Esophagus (tissue), 2 donors: ENCODE measurements around the gene SPACA6. TPM values are rescaled to one million over a fixed set of nuclear protein-coding genes. Genes with fewer than 3 reads are reported as not detected.

Source experiments
- H3K27ac ChIP-seq, 2 donors: one replicate each; pipeline ENCODE4 v1.5.1; 2013; ENCODE audit warnings: low read depth in 2 of 2, mild to moderate bottlenecking in 2 of 2, inconsistent platforms in 1 of 2, low read length in 1 of 2, moderate library complexity in 1 of 2
- H3K27me3 ChIP-seq, 2 donors: one replicate each; pipeline ENCODE4 v1.6.1; 2013; ENCODE audit warnings: low read length in 2 of 2, control low read depth in 1 of 2, mild to moderate bottlenecking in 1 of 2; ENCODE audit not compliant: insufficient read depth in 2 of 2, control insufficient read depth in 1 of 2
- H3K36me3 ChIP-seq, 2 donors: one replicate each; pipeline ENCODE4 v1.6.1; 2013; ENCODE audit warnings: low read length in 1 of 2; ENCODE audit not compliant: control insufficient read depth in 2 of 2, insufficient read depth in 2 of 2
- H3K4me1 ChIP-seq, 2 donors: one replicate each; pipeline ENCODE4 v1.6.1; 2013; ENCODE audit warnings: low read length in 1 of 2; ENCODE audit not compliant: control insufficient read depth in 2 of 2, insufficient read depth in 2 of 2
- H3K4me3 ChIP-seq, 2 donors: one replicate each; pipeline ENCODE4 v1.5.1; 2013; ENCODE audit warnings: low read length in 2 of 2, mild to moderate bottlenecking in 2 of 2, low read depth in 1 of 2, moderate library complexity in 1 of 2
- H3K9me3 ChIP-seq, 2 donors: one replicate each; pipeline ENCODE4 v1.6.1; 2013; ENCODE audit warnings: mild to moderate bottlenecking in 2 of 2, low read depth in 1 of 2, low read length in 1 of 2, moderate library complexity in 1 of 2; ENCODE audit not compliant: control insufficient read depth in 2 of 2, insufficient read depth in 1 of 2
- WGBS, 2 donors: extraction: QIAGEN DNeasy Blood & Tissue Kit; methylation state at CpG; one replicate each; pipeline ENCODE4 v1.1.7; 2013; 5-methylcytosine and 5-hydroxymethylcytosine counted together
- polyA plus RNA-seq, 2 donors: library from polyadenylated mRNA; stranded (reverse); fragments of 200-250 nt; gene quantifications; one replicate each; pipeline ENCODE4 v1.2.3, GENCODE V29; 2013
- donor health status: healthy with polysubstance abuse.
- donor health status: Bipolar disorder and iron deficiency.

Gene SPACA6
- polyA plus RNA-seq, 2 donors: 4.4 to 14.0 TPM

DNA sequence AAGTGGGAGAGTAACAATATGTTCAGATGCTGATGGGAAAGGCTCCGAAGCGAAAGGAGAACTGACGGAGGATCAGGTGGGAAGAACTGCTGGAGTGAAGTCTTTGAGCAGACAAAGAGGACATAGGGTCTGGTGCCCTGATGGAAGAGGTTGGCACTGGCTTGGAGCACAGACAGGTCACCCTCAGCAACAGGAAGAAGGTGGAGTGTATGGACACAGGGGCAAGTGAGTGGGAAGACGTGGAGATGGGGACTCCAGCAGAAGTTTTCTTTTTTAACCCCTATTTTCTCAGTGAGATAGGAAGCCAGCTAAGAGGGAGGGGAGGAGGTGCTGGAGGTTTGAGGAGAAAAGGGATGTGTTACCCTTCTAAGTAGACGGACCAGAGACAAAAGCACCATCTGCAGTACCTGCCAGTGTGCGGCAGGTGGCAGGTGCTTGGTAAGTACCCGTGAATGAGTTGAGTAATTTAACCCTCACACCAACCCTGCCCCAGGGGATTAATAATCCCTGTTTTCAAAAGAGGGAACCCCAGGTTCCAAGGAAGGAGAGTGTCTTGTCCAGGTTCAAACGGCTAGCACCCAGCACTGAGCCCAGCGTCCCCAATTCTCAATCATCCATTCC lies 19.4 kb downstream of the SPACA6 start:
- no peaks in the 10 kb centered on the region for H3K36me3 ChIP-seq
- peaks cover 0 to 3% of the 10 kb centered on the region in 2 donors for H3K4me1 ChIP-seq
- 37 to 41% methylated on average over 9 of the region's 9 CpGs for WGBS, 2 donors
- H3K27ac ChIP-seq: no peak overlapping the region
- no peak overlapping the region for H3K4me3 ChIP-seq
- H3K27me3 ChIP-seq: no peaks in the 10 kb centered on the region
- H3K9me3 ChIP-seq: no peaks in the 10 kb centered on the region

DNA sequence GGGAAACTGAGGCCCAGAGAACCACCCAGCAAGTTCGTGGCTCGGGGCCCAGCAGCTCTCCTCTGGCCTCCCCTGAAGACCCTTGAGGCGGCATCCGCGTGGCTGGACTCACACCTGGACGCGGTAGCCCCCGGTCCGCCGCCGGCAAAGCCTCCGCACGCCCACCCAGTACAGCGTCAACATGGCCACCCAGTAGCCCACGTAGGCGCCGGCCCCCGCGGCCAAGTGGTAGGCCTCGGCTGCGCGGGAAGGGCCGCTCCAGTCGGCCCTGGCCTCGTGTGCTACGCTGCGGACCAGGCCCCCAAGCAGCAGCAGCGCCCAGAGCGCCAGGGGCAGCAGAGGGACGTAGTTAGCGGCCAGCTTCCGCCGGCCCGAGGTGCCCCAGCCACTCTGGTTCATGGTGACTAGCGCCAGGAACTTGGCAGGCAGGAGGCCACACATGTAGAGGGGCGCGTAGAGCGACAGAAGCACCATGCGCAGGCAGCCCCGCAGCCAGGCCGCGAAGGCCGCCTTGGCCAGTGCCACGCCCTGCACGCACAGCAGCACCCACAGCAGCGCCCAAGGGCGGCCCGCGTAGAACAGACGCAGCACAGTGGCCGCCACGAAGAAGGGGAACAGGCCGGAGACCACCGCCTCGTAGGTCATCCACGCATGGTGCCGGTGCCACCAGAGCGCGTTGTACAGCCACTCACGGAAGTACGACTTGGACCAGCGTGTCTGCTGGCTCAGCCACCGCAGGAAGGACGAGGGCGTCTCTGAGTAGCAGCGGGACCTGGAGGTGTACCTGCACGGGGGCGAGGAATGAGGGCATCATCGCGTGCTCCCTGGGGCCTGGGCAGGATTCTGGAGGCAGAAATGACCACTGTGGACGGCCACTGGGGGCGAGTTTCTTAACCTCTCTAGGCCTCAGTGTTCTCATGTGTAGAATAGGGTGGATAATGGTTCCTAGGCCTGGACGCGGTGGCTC lies 20.5 kb downstream of the SPACA6 start:
- 91 to 92% methylated on average over 74 of the region's 74 CpGs for WGBS, 2 donors
- Histone ChIP-seq H3K9me3 (no peaks in the 10 kb centered on the region), H3K27me3 (no peaks in the 10 kb centered on the region), H3K36me3 (no peaks in the 10 kb centered on the region), H3K4me1 (peaks cover 0 to 3% of the 10 kb centered on the region in 2 donors), H3K27ac (no peak overlapping the region), H3K4me3 (no peak overlapping the region)

GRCh38 chr19:51714848-51715247 lies 21.7 kb downstream of the SPACA6 start:
- WGBS, 2 donors: 46 to 54% methylated on average over 3 of the region's 3 CpGs
- H3K4me1 ChIP-seq: peaks cover 0 to 5% of the 10 kb centered on the region in 2 donors
- H3K27ac ChIP-seq: no peak overlapping the region
- H3K4me3 ChIP-seq: no peak overlapping the region
- H3K36me3 ChIP-seq: no peaks in the 10 kb centered on the region
- H3K9me3 ChIP-seq: peaks cover 0 to 6% of the 10 kb centered on the region in 2 donors
- peaks cover 0 to 7% of the 10 kb centered on the region in 2 donors for H3K27me3 ChIP-seq

GRCh38 chr19:51715850-51716249 lies 22.7 kb downstream of the SPACA6 start:
- H3K4me3 ChIP-seq: no peak overlapping the region
- peaks cover 0 to 5% of the 10 kb centered on the region in 2 donors for H3K4me1 ChIP-seq
- H3K36me3 ChIP-seq: no peaks in the 10 kb centered on the region
- 81 to 84% methylated on average over 3 of the region's 3 CpGs for WGBS, 2 donors
- H3K27ac ChIP-seq: no peak overlapping the region
- peaks cover 0 to 6% of the 10 kb centered on the region in 2 donors for H3K9me3 ChIP-seq
- peaks cover 0 to 14% of the 10 kb centered on the region in 2 donors for H3K27me3 ChIP-seq

- 81 to 86% methylated on average over 11 of the region's 11 CpGs for WGBS, 2 donors
- Histone ChIP-seq H3K36me3 (no peaks in the 10 kb centered on the region), H3K27ac (no peak overlapping the region), H3K27me3 (peaks cover 0 to 14% of the 10 kb centered on the region in 2 donors), H3K9me3 (peaks cover 0 to 6% of the 10 kb centered on the region in 2 donors), H3K4me3 (no peak overlapping the region), H3K4me1 (peaks cover 0 to 5% of the 10 kb centered on the region in 2 donors)
Measured at GRCh38 chr19:51716925-51717324, 23.8 kb downstream of the SPACA6 start.

DNA sequence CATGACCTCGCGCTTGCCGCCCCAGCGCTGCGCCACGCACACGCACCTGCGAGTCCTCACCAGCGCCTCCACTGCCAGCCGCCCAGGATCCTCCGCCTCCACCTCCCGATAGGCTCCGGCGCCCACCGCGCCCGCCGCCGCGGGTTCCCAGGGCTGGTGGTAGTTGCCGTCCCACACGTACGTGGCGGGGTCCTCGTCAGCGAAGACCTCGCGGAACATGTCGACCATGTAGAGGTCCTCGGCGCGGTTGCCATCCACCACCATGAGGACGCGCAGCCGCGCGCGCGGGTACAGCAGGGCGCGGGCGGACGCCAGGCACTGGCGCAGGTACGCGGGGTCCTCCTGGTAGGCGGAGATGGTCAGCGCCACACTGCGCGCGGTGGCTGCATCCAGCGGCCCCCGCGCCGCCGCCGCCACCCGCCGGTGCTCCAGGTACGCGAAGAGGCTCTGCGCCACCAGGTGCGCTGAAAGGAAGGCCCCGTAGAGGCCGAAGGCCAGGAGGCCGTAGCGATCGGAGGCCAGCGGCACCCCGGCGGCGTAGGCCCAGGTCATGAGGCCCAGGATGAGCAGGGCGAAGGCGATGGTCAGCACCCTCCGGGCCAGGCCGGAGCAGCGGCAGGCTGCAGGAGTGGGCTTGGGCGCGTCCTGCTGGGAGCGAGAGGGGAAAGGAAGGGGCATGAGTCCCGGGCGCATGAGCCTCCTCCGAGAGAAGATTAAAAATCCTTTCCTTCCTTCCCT lies 26.3 kb downstream of the SPACA6 start:
- 4 to 9% methylated on average over 78 to 83 of the region's 83 CpGs for WGBS, 2 donors
- Histone ChIP-seq H3K4me3 (peak overlapping the region in 1 of 2 donors; percentile 13), H3K36me3 (no peaks in the 10 kb centered on the region), H3K27ac (no peak overlapping the region), H3K27me3 (peaks cover 0 to 14% of the 10 kb centered on the region in 2 donors), H3K4me1 (peaks cover 0 to 3% of the 10 kb centered on the region in 2 donors), H3K9me3 (peaks cover 0 to 6% of the 10 kb centered on the region in 2 donors)

DNA sequence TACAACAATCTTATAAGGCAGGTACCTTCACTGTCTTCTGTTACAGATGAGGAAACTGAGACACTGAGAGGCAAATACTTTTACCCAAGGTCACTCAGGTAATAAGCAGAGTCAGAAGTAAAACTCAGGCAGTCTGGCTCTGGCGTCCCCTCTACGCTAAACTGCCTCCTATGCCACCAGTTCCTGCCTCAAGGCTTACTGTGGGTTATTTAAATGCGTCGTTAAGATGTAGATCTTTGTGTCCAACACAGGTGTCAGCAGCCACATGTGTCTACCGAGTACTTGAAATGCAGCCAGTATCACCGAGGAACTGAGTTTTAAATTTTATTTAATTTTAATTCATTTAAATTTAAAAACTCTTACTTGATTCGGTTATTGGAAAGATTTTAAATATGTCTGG lies 28.8 kb downstream of the SPACA6 start:
- no peak overlapping the region for H3K27ac ChIP-seq
- H3K4me3 ChIP-seq: no peak overlapping the region
- peaks cover 0 to 20% of the 10 kb centered on the region in 2 donors for H3K27me3 ChIP-seq
- peaks cover 0 to 11% of the 10 kb centered on the region in 2 donors for H3K4me1 ChIP-seq
- no peaks in the 10 kb centered on the region for H3K36me3 ChIP-seq
- 79 to 80% methylated on average over 7 of the region's 7 CpGs for WGBS, 2 donors
- H3K9me3 ChIP-seq: peaks cover 0 to 6% of the 10 kb centered on the region in 2 donors

- H3K27me3 ChIP-seq: peaks cover 0 to 20% of the 10 kb centered on the region in 2 donors
- H3K4me1 ChIP-seq: peaks cover 0 to 11% of the 10 kb centered on the region in 2 donors
- no peak overlapping the region for H3K27ac ChIP-seq
- H3K9me3 ChIP-seq: peaks cover 0 to 6% of the 10 kb centered on the region in 2 donors
- H3K36me3 ChIP-seq: no peaks in the 10 kb centered on the region
- WGBS, 2 donors: 52 to 63% methylated on average over 2 of the region's 2 CpGs
- H3K4me3 ChIP-seq: no peak overlapping the region
Measured at GRCh38 chr19:51722492-51722891, 29.4 kb downstream of the SPACA6 start.

DNA sequence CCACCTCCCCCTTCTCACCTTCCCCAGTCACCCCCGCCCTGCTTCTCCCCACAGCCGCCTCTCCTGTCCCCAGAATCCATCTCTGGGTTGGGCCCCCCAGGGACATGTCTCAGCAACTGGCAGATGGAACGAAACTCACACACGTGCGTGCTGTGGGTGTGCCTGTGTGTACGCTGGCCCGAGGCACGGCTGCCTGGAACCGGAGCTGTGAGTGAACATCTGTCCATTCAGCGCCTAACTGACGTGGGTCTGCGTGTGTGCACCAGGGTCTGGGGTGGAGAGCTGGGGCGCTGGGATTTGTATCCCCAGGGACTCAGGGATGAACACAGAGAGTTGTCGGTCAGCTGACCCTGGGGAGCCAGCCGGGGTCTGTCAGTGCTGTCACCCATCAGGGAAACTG lies 31.4 kb downstream of the SPACA6 start:
- Histone ChIP-seq H3K4me3 (no peak overlapping the region), H3K36me3 (no peaks in the 10 kb centered on the region), H3K27ac (no peak overlapping the region), H3K4me1 (peaks cover 0 to 10% of the 10 kb centered on the region in 2 donors), H3K9me3 (peaks cover 0 to 2% of the 10 kb centered on the region in 2 donors), H3K27me3 (peaks cover 0 to 14% of the 10 kb centered on the region in 2 donors)
- 29 to 38% methylated on average over 15 of the region's 15 CpGs for WGBS, 2 donors
